Right lobe of liver (tissue), 4 donors: ENCODE results near the gene SACM1L.

Source experiments
- CTCF ChIP-seq, 4 donors: fragments of 200-600 bp in 3 of 4; fragments of 450-650 bp in 1 of 4; IDR thresholded peaks; one replicate each; pipeline versions ENCODE4 v1.5.1 to v1.8.0; 2016 to 2022; ENCODE audit warnings: antibody characterized with exemption in 4 of 4, mild to moderate bottlenecking in 2 of 4
- POLR2A ChIP-seq: fragments of 450-650 bp; IDR thresholded peaks from one replicate; pipeline ENCODE4 v1.6.1; 2017; ENCODE audit warnings: antibody characterized with exemption, mild to moderate bottlenecking
- donor health status: DM: no; HTN: no; CAD: no.
- donor health status: DM: no; HTN: no; CAD: no.
- donor health status: DM: no; HTN: yes; CAD: no.

DNA sequence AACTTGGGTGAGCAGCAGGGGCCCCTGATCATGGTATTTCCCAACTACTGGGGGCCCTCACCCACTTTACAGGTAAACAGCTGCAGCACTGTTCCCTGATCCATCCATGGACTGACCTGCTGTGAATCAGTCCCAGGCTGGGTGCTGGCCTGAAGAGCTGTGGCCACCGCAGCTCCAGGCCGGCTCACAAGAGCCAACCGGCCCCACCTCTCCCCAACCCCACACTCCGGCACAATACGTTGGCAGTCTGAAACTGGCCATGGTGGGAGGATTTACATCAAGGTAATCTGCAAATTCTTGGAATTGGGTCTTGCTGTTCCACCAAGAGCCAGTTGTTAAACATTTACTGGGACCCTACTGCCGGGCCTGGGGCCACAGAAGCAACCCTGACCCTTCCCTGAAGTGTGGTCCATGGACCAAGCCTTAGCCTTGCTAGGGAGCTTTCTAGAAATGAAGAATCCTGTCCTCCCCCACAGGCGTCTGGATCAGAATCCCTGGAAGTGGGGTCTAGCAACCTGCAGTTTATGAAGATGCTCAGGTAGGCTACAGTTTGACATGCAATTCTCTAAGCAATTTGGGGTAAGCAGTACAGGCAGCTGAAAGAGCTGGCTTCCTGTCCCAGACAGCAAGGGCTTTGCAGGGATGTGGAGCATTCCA is 103.4 kb downstream of the SACM1L start:
- TF ChIP-seq CTCF (IDR thresholded peaks at IDR 0.05) = no peak
- TF ChIP-seq POLR2A = no peak
